ENCODE measurements around the gene MAP2K4.

DNA sequence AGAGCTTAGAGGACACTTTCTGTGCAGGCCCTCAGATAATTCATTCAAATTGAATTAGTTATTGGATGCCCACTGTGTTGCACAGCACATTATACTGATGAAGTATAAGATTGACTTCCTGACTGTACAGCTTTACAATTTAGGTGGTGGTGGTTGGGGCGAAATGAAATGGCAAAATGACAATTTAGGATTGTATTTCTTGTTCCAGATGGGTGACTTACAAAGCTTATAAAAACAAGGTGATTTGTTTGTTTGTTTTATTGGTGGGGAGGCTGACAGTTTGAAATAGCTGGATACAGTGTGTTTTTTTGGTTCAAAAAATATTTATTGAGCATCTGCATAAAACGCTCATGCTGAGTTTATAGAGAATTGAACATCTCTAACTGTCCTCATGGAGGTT, 1.6 kb downstream of the MAP2K4 start:
- TF ChIP-seq EZH2 (IDR thresholded peaks at IDR 0.05) (no peak), CTCF (IDR thresholded peaks at IDR 0.05) (no peak)
